HG02973 (cell line): ENCODE data around the gene CEACAM18.

Experiments
- ATAC-seq: cut with Tn5 transposase; IDR thresholded peaks from one replicate; pipeline ENCODE4 v1.9.1; 2021; ENCODE audit warnings: moderate library complexity; ENCODE audit not compliant: unreplicated experiment

The CEACAM18 gene

GRCh38 chr19:51525651-51526050, 47.3 kb downstream of the CEACAM18 start:
- ATAC-seq, result no peak

DNA sequence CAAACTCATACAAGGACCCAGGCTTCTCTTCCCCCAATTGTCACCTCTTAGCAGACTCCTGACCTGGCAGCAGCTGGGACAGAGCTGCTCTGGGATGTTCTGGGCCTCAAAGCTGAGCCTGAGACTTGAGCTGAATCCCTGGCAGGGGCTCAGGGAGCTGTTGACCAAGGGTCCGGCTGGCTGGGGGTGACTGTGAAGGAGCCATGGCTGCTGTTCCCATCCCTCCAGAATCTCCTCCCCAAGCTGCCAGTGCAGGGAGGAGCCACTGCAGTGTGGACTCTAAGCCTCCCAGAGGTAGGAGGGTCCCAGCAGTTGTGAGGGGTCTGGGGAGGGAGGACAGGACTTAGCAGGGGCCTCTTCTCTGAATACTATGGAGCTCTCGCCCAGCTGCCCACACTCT, 51.0 kb downstream of the CEACAM18 start:
- no peak for ATAC-seq

DNA sequence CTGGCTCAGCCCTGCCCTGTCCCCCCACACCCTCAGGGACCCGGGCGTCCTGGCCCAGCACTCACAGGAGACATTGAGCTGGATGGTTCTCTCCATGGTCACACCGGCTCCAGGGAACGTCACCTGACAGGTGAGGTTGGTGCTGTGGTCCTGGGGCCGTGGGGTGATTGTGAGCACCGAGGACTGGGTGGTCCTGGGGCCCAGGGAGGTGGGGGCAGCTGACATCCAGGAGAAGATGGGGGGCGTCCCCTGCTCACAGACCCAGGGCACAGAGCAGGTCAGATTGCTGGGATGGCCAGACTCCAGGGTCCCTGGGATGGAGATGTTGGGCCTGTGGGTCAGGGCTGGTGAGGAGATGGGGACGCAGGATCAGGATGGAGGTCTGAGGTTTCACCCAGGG, 52.3 kb downstream of the CEACAM18 start:
- ATAC-seq, result no peak

DNA sequence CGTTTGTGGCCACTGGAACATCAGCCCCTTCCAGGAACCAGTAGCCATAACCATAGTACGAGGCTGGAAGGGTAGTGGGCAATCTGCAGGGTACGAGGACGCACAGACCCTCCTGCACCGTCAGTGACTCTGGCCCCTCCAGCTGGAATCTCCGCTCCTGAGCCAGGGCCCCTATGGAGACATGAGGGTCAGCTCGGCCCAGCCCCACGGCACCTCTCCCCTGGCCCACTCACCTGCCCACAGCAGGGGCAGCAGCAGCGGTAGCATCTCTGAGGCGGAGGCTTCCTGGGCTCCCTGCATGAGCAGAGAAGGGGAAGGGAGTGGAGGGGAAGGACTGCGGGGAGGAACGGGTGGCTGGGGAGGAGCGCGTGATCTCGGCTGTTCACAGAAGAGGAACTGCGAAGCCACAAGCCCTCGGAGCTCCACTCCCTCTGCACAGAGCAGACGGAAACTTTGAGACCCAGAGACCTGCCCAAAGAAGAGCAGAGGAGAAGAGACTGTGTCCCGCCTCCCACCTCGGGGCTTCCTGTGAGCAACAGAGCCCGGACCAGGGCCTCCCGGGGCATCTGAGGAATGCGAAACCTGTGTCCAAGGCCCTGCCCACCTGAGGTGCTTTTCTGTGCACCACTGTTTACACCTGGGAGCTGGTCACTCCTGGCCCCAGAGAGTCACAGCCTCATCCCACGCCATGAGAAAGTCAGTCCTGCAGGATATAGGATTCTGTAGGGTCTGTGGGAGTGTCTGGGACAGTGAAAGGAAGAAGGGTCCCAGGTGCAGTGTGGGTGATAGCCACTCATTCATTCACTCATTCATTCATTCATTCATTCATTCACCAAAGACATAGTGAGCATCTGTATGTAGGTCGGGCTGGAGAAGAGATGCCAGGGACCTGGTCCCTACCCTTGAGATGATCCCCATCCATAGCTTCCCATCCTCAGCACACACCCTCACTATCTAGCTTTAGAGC, 53.3 kb downstream of the CEACAM18 start, which contains the start of gene SIGLEC6:
Gene SIGLEC6, minus strand, starts transcription at position 322 of the 967 bp plus-strand sequence. Its CDS starts 22 bp downstream, at position 300.
- ATAC-seq, result peak; percentile 76

- no peak for ATAC-seq
These were observed 57.2 kb downstream of the CEACAM18 start for GRCh38 chr19:51535535-51535934.

DNA sequence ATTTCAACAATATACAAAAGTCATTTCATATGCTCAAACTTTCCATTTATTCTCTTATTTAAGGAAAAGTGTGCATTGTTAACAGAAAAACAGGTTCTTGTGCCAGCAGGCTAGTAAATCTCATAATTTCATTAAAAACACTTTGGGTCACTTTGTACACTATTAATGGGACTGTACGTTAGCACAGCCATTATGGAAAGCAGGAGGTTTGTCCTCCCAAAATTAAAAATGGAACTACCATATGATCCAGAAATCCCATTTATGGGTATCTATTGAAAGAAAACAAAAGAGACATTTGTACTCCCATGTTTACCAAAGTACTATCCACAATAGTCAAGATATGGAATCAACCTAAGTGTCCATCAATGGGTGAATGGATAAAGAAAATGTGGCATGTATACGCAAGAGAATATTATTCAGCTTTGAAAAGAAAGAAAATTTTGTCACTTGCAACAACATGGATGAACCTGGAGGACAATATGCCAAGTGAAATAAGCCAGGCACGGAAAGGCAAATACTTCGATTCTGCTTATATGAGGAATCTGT, 61.6 kb downstream of the CEACAM18 start:
- ATAC-seq, result no peak
